H1 (cell line): Measurements from ENCODE around the gene LAMC1. TPM values are rescaled to one million over a fixed set of nuclear protein-coding genes. Genes with fewer than 3 reads are reported as not detected.

Experiments
- BRCA1 ChIP-seq: IDR thresholded peaks from 2 replicates; pipeline ENCODE4 v1.6.1; 2012; ENCODE audit warnings: low read depth, low read length, improper control_type of control experiment
- CBX8 ChIP-seq: fragments of 300-800, 300-1000 bp; sonication (generic); IDR thresholded peaks from 2 replicates; pipeline ENCODE4 v1.7.1; 2016; ENCODE audit warnings: low read depth, low read length, borderline replicate concordance
- CTBP2 ChIP-seq: IDR thresholded peaks from 2 replicates; pipeline ENCODE4 v1.7.0; 2011; ENCODE audit warnings: borderline replicate concordance, mild to moderate bottlenecking, moderate library complexity, mixed read lengths, low read length; ENCODE audit not compliant: insufficient read depth, insufficient read length
- E2F6 ChIP-seq: IDR thresholded peaks from 2 replicates; pipeline ENCODE4 v1.6.1; 2012; ENCODE audit warnings: inconsistent platforms
- EP300 ChIP-seq, 2 experiments: IDR thresholded peaks; 1 replicate in 1 of 2; 2 replicates in 1 of 2; pipeline ENCODE4 v1.6.1; 2011 to 2012; ENCODE audit warnings: low read depth in 2 of 2, low read length in 2 of 2, mild to moderate bottlenecking in 2 of 2, borderline replicate concordance in 1 of 2, inconsistent platforms in 1 of 2, moderate library complexity in 1 of 2
- JUN ChIP-seq: IDR thresholded peaks from 2 replicates; pipeline ENCODE4 v1.6.1; 2011; ENCODE audit warnings: low read depth, mild to moderate bottlenecking, improper control_type of control experiment, low read length
- POLR2A ChIP-seq, 2 experiments: IDR thresholded peaks; 1 replicate in 1 of 2; 2 replicates in 1 of 2; pipeline ENCODE4 v1.6.1; 2011; ENCODE audit warnings: low read depth in 2 of 2, low read length in 2 of 2, mild to moderate bottlenecking in 2 of 2; ENCODE audit errors: control extremely low read depth in 1 of 2
- POU5F1 ChIP-seq: IDR thresholded peaks from 2 replicates; pipeline ENCODE4 v1.6.1; 2011; ENCODE audit warnings: low read depth, mild to moderate bottlenecking, low read length, moderate library complexity
- SP4 ChIP-seq: IDR thresholded peaks from 2 replicates; pipeline ENCODE4 v1.6.1; 2012; ENCODE audit warnings: low read length, inconsistent platforms
- SUZ12 ChIP-seq: fragments of 200-600 bp; sonication (generic); IDR thresholded peaks from 2 replicates; pipeline ENCODE4 v1.6.1; 2012; ENCODE audit warnings: mild to moderate bottlenecking, inconsistent platforms, low read length, moderate library complexity, mixed read lengths
- polyA plus RNA-seq, 7 experiments: library from polyadenylated mRNA; depleted of rRNA in 3 of 7; stranded (reverse) in 5 of 7; unstranded in 2 of 7; fragments of >200 nt in 5 of 7; fragments of 200-250 nt in 2 of 7; gene quantifications; 1 replicate in 5 of 7; 2 replicates in 1 of 7; 4 replicates in 1 of 7; pipeline versions ENCODE4 v1.2.1 to v1.2.3, GENCODE V29; 2011 to 2013; ENCODE audit warnings: missing spikeins in 2 of 7, mixed read lengths in 2 of 7
- total RNA-seq: library from RNA; stranded (reverse); fragmentation: NEBNext Ultra II Directional; extraction: Animal tissue kit (Norgen Biotek cat#: 25700); gene quantifications from 2 replicates; pipeline ENCODE4 v1.2.1, GENCODE V29; 2021
- TF ChIP-seq, protein P1 (sequence below): fragments of 300-600 bp; sonication (generic); IDR thresholded peaks from 2 replicates; pipeline ENCODE4 v1.7.1; 2012; ENCODE audit warnings: low read length, moderate library complexity, mild to moderate bottlenecking, inconsistent platforms; ENCODE audit not compliant: insufficient replicate concordance

LAMC1 gene
- total and polyA plus RNA-seq, 2 of the 8 experiments (the other 6 are each of a cell fraction or from before 2014, with no cell fraction given), result 47.6 to 90.3 TPM

DNA sequence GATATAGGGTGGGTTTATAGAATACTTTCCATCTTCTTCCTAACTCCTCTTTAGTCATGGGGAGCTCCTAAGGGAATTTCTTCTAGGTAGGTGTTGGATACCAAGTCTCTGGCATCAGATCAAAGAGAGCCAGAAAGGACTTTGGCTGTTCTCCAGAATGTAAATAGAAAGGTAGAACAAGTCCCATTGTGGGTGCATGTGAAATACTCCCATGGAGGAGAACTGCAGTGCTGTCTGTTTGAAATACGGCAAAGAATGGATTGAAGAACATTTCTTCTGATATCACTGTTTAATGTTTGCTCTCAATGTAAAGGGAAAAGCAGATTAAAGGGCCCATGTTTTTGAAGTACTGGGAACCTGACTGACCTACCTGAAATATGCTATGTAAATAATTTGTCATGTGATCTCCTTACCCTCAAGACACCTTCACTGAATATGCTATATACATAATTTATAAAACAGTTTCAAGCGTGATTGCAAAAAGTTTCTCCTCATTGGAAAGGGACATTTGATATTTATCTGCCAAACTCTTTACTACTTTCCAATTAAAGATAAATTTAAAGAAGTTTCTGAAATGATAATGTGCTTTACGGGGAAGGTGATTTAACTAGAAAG, 65.9 kb downstream of the LAMC1 start (continued):
- TF ChIP-seq, protein P1, sequence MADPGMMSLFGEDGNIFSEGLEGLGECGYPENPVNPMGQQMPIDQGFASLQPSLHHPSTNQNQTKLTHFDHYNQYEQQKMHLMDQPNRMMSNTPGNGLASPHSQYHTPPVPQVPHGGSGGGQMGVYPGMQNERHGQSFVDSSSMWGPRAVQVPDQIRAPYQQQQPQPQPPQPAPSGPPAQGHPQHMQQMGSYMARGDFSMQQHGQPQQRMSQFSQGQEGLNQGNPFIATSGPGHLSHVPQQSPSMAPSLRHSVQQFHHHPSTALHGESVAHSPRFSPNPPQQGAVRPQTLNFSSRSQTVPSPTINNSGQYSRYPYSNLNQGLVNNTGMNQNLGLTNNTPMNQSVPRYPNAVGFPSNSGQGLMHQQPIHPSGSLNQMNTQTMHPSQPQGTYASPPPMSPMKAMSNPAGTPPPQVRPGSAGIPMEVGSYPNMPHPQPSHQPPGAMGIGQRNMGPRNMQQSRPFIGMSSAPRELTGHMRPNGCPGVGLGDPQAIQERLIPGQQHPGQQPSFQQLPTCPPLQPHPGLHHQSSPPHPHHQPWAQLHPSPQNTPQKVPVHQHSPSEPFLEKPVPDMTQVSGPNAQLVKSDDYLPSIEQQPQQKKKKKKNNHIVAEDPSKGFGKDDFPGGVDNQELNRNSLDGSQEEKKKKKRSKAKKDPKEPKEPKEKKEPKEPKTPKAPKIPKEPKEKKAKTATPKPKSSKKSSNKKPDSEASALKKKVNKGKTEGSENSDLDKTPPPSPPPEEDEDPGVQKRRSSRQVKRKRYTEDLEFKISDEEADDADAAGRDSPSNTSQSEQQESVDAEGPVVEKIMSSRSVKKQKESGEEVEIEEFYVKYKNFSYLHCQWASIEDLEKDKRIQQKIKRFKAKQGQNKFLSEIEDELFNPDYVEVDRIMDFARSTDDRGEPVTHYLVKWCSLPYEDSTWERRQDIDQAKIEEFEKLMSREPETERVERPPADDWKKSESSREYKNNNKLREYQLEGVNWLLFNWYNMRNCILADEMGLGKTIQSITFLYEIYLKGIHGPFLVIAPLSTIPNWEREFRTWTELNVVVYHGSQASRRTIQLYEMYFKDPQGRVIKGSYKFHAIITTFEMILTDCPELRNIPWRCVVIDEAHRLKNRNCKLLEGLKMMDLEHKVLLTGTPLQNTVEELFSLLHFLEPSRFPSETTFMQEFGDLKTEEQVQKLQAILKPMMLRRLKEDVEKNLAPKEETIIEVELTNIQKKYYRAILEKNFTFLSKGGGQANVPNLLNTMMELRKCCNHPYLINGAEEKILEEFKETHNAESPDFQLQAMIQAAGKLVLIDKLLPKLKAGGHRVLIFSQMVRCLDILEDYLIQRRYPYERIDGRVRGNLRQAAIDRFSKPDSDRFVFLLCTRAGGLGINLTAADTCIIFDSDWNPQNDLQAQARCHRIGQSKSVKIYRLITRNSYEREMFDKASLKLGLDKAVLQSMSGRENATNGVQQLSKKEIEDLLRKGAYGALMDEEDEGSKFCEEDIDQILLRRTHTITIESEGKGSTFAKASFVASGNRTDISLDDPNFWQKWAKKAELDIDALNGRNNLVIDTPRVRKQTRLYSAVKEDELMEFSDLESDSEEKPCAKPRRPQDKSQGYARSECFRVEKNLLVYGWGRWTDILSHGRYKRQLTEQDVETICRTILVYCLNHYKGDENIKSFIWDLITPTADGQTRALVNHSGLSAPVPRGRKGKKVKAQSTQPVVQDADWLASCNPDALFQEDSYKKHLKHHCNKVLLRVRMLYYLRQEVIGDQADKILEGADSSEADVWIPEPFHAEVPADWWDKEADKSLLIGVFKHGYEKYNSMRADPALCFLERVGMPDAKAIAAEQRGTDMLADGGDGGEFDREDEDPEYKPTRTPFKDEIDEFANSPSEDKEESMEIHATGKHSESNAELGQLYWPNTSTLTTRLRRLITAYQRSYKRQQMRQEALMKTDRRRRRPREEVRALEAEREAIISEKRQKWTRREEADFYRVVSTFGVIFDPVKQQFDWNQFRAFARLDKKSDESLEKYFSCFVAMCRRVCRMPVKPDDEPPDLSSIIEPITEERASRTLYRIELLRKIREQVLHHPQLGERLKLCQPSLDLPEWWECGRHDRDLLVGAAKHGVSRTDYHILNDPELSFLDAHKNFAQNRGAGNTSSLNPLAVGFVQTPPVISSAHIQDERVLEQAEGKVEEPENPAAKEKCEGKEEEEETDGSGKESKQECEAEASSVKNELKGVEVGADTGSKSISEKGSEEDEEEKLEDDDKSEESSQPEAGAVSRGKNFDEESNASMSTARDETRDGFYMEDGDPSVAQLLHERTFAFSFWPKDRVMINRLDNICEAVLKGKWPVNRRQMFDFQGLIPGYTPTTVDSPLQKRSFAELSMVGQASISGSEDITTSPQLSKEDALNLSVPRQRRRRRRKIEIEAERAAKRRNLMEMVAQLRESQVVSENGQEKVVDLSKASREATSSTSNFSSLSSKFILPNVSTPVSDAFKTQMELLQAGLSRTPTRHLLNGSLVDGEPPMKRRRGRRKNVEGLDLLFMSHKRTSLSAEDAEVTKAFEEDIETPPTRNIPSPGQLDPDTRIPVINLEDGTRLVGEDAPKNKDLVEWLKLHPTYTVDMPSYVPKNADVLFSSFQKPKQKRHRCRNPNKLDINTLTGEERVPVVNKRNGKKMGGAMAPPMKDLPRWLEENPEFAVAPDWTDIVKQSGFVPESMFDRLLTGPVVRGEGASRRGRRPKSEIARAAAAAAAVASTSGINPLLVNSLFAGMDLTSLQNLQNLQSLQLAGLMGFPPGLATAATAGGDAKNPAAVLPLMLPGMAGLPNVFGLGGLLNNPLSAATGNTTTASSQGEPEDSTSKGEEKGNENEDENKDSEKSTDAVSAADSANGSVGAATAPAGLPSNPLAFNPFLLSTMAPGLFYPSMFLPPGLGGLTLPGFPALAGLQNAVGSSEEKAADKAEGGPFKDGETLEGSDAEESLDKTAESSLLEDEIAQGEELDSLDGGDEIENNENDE, result no peak
- TF ChIP-seq POLR2A (IDR thresholded peaks at IDR 0.05; ENCODE audit: control extremely low read depth in 1 of 2, low read depth in 2 of 2, low read length in 2 of 2) (no peak), CBX8 (no peak), SP4 (no peak), POU5F1 (no peak), CTBP2 (no peak), EP300 (IDR thresholded peaks at IDR 0.05; ENCODE audit: borderline replicate concordance in 1 of 2, low read depth in 2 of 2, low read length in 2 of 2) (no peak), BRCA1 (no peak), SUZ12 (no peak), E2F6 (no peak), JUN (no peak)
